Thyroid gland (tissue), 4 donors: ENCODE data around the gene PATL1. TPM values are rescaled to one million over a fixed set of nuclear protein-coding genes. Genes with fewer than 3 reads are reported as not detected.

Experiments
- DNase-seq, 2 donors: peaks; one replicate each; pipeline ENCODE4 v3.0.0-alpha.2; 2019
- H3K27ac ChIP-seq, 3 donors: fragments of 200-600 bp; sonication (generic); 1 replicate in 2 of 3; 2 replicates in 1 of 3; pipeline ENCODE4 v1.5.1; 2016 to 2019; ENCODE audit warnings: mild to moderate bottlenecking in 1 of 3, moderate library complexity in 1 of 3
- H3K27me3 ChIP-seq: fragments of 200-600 bp; sonication (generic); one replicate; pipeline ENCODE4 v1.5.1; 2019
- H3K36me3 ChIP-seq, 2 donors: fragments of 200-600 bp; sonication (generic); one replicate each; pipeline ENCODE4 v1.5.1; 2016 to 2019
- H3K4me1 ChIP-seq, 2 donors: fragments of 200-600 bp; sonication (generic); one replicate each; pipeline ENCODE4 v1.5.1; 2017 to 2019
- H3K4me3 ChIP-seq, 3 donors: fragments of 200-600 bp; sonication (generic); replicated peaks in 1 of 3; 1 replicate in 2 of 3; 2 replicates in 1 of 3; pipeline ENCODE4 v1.5.1; 2016; ENCODE audit warnings: mild to moderate bottlenecking in 1 of 3
- H3K9me3 ChIP-seq: fragments of 200-600 bp; sonication (generic); one replicate; pipeline ENCODE4 v1.5.1; 2017
- CTCF ChIP-seq, 6 experiments: fragments of 200-600 bp in 3 of 6; fragments of 450-650 bp in 3 of 6; sonication (generic) in 3 of 6; IDR thresholded peaks; one replicate each; pipeline ENCODE4 v1.5.1; 2016 to 2019; ENCODE audit warnings: antibody characterized with exemption in 6 of 6, mild to moderate bottlenecking in 2 of 6, inconsistent platforms in 1 of 6, moderate library complexity in 1 of 6
- POLR2A ChIP-seq, 2 donors: fragments of 450-650 bp; IDR thresholded peaks; one replicate each; pipeline ENCODE4 v1.6.1; 2017; ENCODE audit warnings: antibody characterized with exemption in 2 of 2, mild to moderate bottlenecking in 2 of 2, moderate library complexity in 1 of 2
- WGBS, 2 donors: methylation state at CpG; one replicate each; pipeline ENCODE4 v1.1.5; 2017; 5-methylcytosine and 5-hydroxymethylcytosine counted together
- intact Hi-C: fragments of 100-400 bp; cut with DNase I; formaldehyde crosslinking; loops from one replicate; pipeline ENCODE4 v1.15.1; 2023
- total RNA-seq, 4 donors: library from RNA; depleted of rRNA; stranded (reverse); fragments of >200 nt; gene quantifications; one replicate each; pipeline ENCODE4 v1.2.3, GENCODE V29; 2016

The PATL1 gene
- total RNA-seq, 4 donors from 2014 or later = 14.5 to 19.8 (median 17.0) TPM

GRCh38 chr11:59674291-59674690 is 5.5 kb upstream of the PATL1 start:
- Histone ChIP-seq H3K4me1 (peaks cover 5 to 8% of the 10 kb centered on the region in 2 donors), H3K27ac (no peak overlapping the region), H3K27me3 (no peaks in the 10 kb centered on the region), H3K36me3 (no peaks in the 10 kb centered on the region), H3K9me3 (no peaks in the 10 kb centered on the region), H3K4me3 (no peak overlapping the region)
- intact Hi-C loops = loop anchor here (10.0 kb wide), 1 partner anchor 139 kb away; no protein-coding TSS in a partner anchor
- WGBS, 2 donors = 70 to 81% methylated on average over 2 of the region's 2 CpGs
- TF ChIP-seq CTCF (IDR thresholded peaks at IDR 0.05) (no peak), POLR2A (IDR thresholded peaks at IDR 0.05) (no peak)
- DNase-seq = no peak

- H3K4me1 ChIP-seq = peaks cover 5 to 8% of the 10 kb centered on the region in 2 donors
- intact Hi-C loops = loop anchor here (10.0 kb wide), 1 partner anchor 138 kb away; no protein-coding TSS in a partner anchor
- no peaks in the 10 kb centered on the region for H3K36me3 ChIP-seq
- H3K27me3 ChIP-seq = no peaks in the 10 kb centered on the region
- TF ChIP-seq CTCF (IDR thresholded peaks at IDR 0.05) = no peak
- 89 to 97% methylated on average over 2 of the region's 2 CpGs for WGBS, 2 donors
- no peak overlapping the region for H3K4me3 ChIP-seq
- DNase-seq = no peak
- no peak overlapping the region for H3K27ac ChIP-seq
- H3K9me3 ChIP-seq = no peaks in the 10 kb centered on the region
Observed at GRCh38 chr11:59673291-59673690, 4.5 kb upstream of the PATL1 start.

- intact Hi-C loops = loop anchor here (10.0 kb wide), 1 partner anchor 137 kb away; no protein-coding TSS in a partner anchor
- Histone ChIP-seq H3K27ac (no peak overlapping the region), H3K9me3 (no peaks in the 10 kb centered on the region), H3K36me3 (peaks cover 0 to 2% of the 10 kb centered on the region in 2 donors), H3K27me3 (no peaks in the 10 kb centered on the region), H3K4me1 (peaks cover 5 to 16% of the 10 kb centered on the region in 2 donors), H3K4me3 (no peak overlapping the region)
- DNase-seq = no peak
- TF ChIP-seq CTCF (IDR thresholded peaks at IDR 0.05) (no peak), POLR2A (IDR thresholded peaks at IDR 0.05) (no peak)
- WGBS, 2 donors = 93 to 96% methylated on average over 11 of the region's 11 CpGs
Observed at GRCh38 chr11:59671471-59671870, 2.6 kb upstream of the PATL1 start.

GRCh38 chr11:59669611-59670009 is 773 bp upstream of the PATL1 start:
- Histone ChIP-seq H3K27ac (peak overlapping the region; percentile 94 to 99 (median 96)), H3K36me3 (peaks cover 0 to 7% of the 10 kb centered on the region in 2 donors), H3K4me3 (peak overlapping the region; percentile 29 to 95 (median 39)), H3K27me3 (no peaks in the 10 kb centered on the region), H3K4me1 (peaks cover 5 to 16% of the 10 kb centered on the region in 2 donors), H3K9me3 (no peaks in the 10 kb centered on the region)
- 3 to 4% methylated on average over 22 of the region's 22 CpGs for WGBS, 2 donors
- no peak for TF ChIP-seq CTCF (IDR thresholded peaks at IDR 0.05)
- no peak for TF ChIP-seq POLR2A (IDR thresholded peaks at IDR 0.05)
- DNase-seq = peak; percentile 31 to 43
- intact Hi-C loops = loop anchor here (10.0 kb wide), 2 partner anchors 115 to 135 kb away; no protein-coding TSS in a partner anchor

- 0 to 2% methylated on average over 8 to 16 of the region's 39 CpGs for WGBS, 2 donors
- no peaks in the 10 kb centered on the region for H3K9me3 ChIP-seq
- intact Hi-C loops = loop anchor here (10.0 kb wide), 1 partner anchor 114 kb away; no protein-coding TSS in a partner anchor
- H3K4me1 ChIP-seq = peaks cover 5 to 16% of the 10 kb centered on the region in 2 donors
- no peaks in the 10 kb centered on the region for H3K27me3 ChIP-seq
- H3K27ac ChIP-seq = peak overlapping the region; percentile 79 to 99 (median 96)
- peaks cover 0 to 15% of the 10 kb centered on the region in 2 donors for H3K36me3 ChIP-seq
- peak in 2 of 6 experiments; percentile 24 to 35 for TF ChIP-seq CTCF (IDR thresholded peaks at IDR 0.05)
- TF ChIP-seq POLR2A (IDR thresholded peaks at IDR 0.05) = no peak
- DNase-seq = peak; percentile 30 to 53
- H3K4me3 ChIP-seq = peak overlapping the region; percentile 31 to 95 (median 83)
Observed at GRCh38 chr11:59668188-59668949, 468 bp downstream of the PATL1 start.
